GM12873 (cell line): ENCODE measurements around the gene SIGLEC6.

Source experiments
- TF ChIP-seq, protein P1 (sequence below): IDR thresholded peaks from 2 replicates; pipeline ENCODE4 v1.5.1; 2012; ENCODE audit warnings: low read depth, mild to moderate bottlenecking, moderate library complexity, low read length, control low read depth; ENCODE audit not compliant: insufficient read depth; ENCODE audit errors: missing control alignments

Gene SIGLEC6

GRCh38 chr19:51508059-51508733, 23.3 kb downstream of the SIGLEC6 start:
- TF ChIP-seq, protein P1, sequence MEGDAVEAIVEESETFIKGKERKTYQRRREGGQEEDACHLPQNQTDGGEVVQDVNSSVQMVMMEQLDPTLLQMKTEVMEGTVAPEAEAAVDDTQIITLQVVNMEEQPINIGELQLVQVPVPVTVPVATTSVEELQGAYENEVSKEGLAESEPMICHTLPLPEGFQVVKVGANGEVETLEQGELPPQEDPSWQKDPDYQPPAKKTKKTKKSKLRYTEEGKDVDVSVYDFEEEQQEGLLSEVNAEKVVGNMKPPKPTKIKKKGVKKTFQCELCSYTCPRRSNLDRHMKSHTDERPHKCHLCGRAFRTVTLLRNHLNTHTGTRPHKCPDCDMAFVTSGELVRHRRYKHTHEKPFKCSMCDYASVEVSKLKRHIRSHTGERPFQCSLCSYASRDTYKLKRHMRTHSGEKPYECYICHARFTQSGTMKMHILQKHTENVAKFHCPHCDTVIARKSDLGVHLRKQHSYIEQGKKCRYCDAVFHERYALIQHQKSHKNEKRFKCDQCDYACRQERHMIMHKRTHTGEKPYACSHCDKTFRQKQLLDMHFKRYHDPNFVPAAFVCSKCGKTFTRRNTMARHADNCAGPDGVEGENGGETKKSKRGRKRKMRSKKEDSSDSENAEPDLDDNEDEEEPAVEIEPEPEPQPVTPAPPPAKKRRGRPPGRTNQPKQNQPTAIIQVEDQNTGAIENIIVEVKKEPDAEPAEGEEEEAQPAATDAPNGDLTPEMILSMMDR: no peak

- TF ChIP-seq, protein P1: no peak
These were observed 23.8 kb downstream of the SIGLEC6 start for GRCh38 chr19:51507640-51508058.

DNA sequence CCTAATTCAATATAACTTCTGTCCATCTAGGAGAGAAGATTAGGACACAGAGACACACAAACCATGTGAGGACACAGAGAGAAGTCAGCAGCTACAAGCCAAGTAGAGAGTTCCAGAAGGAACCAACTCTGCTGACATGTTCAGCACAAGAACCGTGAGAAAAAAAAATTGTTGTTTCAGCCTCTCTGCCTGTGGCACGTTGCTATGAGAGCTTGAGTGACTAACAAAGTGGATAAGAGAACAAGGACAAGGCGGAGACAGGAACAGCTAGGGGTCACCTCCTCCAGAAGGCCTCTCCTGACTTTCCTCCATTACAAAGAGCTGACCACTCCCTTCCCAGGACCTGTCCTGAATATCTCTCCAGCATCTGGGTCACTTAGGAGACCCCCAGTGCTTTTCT, 24.3 kb downstream of the SIGLEC6 start:
- TF ChIP-seq, protein P1: no peak

- TF ChIP-seq, protein P1: no peak
These were observed 25.6 kb downstream of the SIGLEC6 start for GRCh38 chr19:51505904-51506303.

- TF ChIP-seq, protein P1: no peak
These were observed 27.6 kb downstream of the SIGLEC6 start for GRCh38 chr19:51503896-51504295.

DNA sequence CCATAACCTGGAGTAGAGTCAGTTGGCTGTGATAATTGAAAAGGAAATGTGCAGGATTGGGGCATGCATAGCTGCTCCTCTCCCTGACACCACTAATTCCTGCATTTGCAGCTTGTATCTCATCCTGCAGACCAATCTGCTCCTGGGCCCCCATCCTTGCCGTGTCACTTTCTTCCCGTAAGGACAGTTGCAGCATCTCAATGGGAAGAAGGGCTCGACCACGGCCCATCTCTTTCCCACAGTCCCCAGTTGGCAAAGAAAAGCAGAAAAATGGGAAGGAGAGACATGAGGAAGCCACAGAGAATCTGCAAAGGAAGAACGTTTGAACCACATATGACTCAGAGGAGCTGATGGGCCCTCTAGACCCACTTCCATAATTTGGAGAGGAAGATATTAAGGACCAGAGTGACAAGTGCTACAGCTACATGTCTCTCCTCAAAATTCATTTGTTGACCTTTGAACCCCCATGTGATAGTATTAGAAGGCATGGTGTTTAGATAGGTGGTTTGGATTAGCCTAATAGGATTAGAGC, 28.1 kb downstream of the SIGLEC6 start:
- TF ChIP-seq, protein P1: no peak

DNA sequence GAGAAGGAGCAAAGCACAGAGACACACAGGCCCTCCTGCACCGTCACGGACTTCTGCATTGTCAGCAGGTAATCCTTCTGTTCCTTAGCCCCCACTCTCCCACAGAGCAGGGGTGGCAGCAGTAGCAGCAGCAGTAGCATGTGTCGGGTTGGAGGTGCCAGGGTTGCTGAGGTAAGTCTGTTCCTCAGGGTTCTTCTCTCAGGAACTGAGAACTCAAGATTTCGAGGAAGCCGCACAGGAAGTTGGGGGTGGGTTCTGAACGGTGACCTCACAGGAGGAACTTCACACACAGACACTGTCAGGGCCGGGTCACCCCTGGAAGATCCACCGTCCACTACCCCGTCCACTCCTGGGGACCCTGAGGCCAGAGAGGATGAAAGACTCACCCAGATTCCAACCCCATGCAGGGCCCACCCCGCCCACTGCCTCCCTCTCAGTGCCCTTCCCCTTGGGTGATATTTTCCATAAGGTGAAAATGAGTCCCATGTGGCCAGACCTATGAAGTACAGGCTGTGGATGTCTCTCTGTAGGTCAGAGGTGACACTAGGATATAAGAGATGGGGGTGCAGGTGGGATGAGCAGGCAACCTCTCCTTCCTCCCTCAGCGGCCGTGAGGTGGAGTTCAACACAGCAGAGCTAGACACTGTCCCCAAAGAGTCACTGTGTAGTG, 29.7 kb downstream of the SIGLEC6 start, which contains the start of gene SIGLEC12:
Gene SIGLEC12 (minus strand): TSS at position 207 of the 670 bp plus-strand sequence. CDS start 67 bp downstream, at position 140.
- TF ChIP-seq, protein P1: no peak
